GM21447 (cell line): ENCODE results near the gene AKAP13.

Source experiments
- ATAC-seq: cut with Tn5 transposase; IDR thresholded peaks from one replicate; pipeline ENCODE4 v1.9.1; 2021; ENCODE audit not compliant: unreplicated experiment

The AKAP13 gene

DNA sequence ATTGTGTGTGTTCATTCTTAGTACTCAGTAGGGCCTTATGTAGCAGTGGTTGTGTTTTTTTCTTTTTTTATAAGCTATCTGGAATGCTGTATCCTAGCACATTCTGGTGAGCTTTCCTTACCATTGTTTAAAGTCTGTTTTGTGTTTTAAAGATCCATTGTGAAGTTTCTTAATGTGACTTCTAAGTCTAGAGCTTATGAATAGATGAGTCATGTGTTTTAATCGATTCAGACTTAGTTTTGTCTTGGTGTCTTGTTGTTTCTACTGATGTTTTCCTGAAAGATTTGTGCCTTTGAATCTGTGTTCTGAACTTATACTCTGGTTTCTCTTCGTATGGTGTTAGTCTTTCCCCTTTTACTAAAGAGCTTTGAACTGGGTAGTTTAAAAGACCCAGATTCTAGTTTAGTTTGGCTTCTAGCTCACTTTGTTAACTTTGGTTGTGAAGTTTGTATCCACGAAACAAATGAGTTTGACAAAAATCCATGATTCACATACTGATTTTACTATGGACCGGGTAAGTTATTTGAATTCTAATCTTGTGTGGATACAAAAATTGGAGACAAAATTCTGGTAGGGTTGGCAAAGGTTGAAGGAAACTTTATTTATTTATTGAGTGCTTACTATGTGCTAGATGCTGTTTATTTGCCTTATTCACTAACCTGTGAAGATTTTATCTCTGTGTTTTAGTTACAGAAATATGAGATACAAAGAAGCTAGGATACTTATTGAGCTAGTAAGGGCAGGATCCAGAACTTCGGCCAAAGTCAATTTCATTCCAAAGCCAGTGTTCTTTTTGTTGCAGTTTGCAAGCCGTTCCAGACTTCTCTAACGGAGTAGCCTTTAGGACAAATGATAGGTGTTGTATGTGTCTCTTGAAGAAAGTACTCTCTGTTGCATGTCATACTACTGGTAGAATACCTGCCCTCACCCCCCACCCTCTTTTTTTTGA lies 24.8 kb downstream of the AKAP13 start:
- no peak for ATAC-seq

DNA sequence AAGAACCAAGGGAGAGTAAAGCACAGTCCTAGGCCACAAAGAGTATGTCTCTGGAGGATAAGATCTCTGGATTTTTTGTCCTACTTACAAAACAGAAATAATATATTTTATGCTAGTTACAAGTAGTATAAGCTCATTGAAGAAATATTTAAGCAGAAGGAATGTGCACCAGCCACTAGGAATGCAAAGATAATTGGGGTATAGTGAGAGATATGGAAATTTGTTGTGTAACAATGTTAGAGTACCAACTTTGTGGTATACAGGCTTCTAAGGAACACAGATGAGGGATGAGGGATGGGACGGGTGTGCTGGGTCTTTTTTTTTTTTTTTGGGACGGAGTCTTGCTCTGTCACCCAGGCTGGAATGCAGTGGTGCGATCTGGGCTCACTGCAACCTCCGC lies 26.5 kb downstream of the AKAP13 start:
- no peak for ATAC-seq

GRCh38 chr15:85407421-85408269 lies 27.2 kb downstream of the AKAP13 start:
- ATAC-seq = peak; percentile 50

GRCh38 chr15:85408270-85408746 lies 27.9 kb downstream of the AKAP13 start:
- peak; percentile 46 for ATAC-seq

DNA sequence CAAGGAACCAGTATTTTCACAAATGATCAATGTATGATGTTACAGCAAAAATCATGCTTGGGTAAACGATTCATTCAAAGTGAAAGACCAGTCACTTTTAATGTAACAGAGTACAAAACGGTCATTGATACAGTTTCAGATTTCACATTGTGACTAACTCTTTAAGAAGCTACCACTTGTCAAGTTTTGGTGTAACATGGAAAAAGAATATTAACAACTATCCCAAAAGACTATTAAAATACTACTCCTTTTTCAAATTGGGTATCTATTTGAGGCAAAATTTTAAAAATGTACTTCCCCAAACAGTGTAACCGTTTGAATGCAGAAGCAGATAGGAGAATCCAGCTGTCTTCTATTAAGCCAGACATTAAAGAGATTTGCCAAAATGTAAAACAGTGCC lies 31.7 kb downstream of the AKAP13 start:
- ATAC-seq = no peak

- peak; percentile 97 for ATAC-seq
Observed at GRCh38 chr15:85412956-85413854, 32.8 kb downstream of the AKAP13 start.

DNA sequence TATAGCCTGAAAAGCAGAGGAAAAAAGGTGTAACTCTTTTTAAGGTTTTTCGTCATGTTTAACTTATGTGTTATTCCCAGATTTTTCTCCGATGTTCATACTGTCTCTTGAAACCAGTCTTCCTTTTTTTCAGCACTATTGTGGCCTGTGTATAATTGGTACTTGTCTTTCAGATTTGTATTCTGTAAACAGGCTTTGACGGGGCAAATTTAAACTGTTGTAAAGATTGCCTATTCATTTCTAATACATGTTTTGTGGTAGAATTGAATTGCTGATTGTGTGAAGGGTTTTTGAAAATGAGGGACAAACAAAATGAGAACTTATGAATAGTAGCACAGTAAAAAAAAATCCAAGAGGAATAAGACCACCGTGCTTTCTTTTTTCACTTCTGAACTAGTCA lies 33.6 kb downstream of the AKAP13 start:
- ATAC-seq = no peak

DNA sequence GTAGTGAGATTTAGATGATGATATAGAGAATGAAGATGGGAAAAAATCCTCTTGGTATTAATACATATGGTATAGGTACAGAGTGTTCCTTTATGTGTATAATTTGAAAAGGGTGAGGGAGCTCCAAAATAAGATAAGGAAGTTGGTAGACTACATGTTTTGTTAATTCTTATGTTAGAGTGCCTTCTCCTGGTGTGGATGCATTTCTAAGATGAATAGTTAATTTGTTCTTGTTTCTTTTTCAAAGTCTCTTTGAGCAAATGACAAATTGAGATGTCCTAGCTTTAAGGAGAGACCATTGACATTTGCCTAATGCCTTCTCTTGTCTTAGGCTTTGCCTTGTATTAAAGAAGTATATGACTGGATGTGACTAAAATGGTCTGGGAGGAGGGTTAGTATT lies 34.1 kb downstream of the AKAP13 start:
- ATAC-seq = no peak

DNA sequence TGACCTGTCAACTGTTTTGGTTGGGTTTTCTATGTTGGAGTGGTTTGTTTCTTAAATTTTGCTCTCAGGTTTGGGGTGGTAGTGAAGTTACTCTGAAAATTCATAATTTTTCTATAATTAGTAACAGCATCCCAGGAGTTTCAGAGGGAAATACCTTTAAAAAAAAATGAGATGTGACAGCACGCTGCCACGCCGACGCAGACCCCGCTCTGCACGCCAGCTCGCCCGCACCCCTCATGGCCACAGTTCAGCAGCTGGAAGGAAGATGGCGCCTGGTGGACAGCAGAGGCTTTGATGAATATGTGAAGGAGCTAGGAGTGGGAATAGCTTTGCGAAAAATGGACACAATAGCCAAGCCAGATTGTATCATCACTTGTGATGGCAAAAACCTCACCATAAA lies 34.6 kb downstream of the AKAP13 start:
- ATAC-seq = no peak

DNA sequence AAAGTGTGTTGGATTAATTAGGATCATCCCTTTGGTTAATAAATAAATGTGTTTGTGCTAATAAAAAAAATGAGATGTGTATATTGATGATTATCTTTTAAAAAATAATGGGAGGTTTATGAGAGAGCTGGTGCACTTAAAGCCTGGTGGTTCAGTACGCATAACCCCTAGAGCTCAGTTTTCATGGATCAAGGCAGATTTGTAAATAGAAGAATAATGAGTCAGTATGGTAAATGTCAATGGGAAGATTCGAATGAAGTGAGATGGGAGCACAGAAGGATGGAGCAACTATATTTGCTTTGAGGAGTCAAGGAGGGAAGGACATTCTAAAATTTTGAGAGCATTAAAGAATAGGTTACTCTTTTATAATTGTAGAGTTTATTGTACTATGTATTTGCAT lies 35.4 kb downstream of the AKAP13 start:
- no peak for ATAC-seq

DNA sequence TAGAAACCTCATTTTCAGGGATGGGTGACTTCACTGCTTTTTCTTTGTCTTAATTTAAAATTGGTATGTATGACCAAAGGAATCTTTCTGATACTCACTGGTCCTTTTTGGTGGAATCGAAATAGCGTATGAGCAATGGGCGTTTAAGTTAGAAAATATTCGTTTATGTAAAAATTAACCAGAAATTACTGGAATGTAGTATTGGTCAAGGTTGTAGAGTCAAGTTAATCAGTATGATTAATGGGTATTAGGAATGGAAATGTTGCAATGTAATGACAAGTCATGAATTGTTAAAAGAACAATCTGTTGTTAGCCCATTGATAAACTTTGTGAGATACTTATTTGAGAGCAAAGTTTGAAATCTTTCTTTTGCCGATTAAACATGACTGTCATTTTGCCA lies 36.9 kb downstream of the AKAP13 start:
- ATAC-seq = no peak

- ATAC-seq = no peak
Observed at GRCh38 chr15:85419161-85419560, 38.8 kb downstream of the AKAP13 start.

DNA sequence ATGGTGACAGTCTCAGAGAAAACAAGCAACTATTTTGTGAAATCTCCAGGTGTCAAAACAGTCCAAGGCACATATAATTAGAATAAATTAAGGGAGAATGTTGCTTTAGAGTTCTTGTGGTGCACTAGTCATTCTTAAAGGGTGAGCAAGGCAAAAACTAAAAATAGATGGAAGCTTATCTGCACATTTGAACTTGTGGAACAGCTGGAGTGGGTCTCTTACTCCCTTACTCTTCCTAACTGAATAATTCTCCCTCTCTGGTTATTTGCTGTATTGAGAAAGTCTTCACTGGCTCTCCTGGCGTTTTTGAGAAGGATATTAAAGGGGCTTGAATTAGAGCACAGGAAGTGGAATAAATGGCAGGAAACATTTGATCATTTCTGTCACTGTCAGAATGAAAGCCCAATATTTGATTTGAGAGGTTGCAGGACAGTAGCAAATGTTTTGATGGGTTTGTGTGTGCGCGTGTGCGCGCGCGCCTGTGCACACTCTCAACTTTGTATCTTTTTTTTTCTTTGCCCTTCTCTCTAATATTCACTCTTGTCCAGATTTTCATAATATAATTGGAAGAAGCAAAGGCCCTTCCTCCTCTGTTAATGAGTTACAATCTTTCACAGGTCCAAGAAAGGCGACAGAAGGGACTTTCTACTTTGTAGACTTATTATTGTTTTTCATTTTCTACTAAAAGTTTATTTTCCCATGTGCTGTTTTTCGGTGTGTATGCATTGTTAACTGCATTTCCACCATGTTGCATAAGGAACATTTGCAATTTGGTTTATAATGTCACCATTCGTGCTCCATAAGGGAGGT lies 40.9 kb downstream of the AKAP13 start:
- no peak for ATAC-seq

DNA sequence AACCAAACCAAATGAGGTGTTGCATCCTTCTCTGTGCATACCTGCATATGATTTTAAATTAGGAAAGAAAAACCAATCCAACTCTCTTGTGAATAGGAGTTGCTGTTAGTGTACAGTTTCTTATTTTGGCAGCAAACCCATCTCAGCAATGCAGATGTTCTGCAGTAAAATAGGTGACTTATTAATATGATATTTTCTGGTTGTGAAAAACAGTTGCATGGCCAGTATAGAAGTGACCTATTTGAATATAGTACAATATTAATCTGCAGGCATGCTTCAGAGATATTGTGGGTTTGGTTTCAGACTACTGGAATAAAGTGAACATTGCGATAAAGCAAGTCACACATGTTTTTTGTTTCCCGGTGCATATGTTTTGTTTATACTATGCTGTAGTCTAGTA lies 42.2 kb downstream of the AKAP13 start:
- peak; percentile 59 for ATAC-seq

DNA sequence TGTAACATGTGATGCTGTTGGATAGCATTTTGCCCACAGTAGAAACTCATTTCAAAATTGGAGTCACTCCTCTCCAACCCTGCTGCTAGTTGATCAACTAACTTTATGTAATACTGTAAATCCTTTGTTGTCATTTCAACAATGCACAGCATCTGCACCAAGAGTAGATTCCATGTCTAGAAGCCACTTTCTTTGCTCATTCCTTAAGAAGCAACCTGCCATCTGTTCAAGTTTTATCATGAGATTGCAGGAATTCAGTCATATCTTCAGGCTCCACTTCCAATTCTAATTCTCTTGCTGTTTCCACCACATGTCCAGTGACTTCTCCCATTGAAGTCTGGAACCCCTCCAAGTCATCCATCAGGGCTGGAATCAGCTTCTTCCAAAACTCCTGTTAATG lies 42.9 kb downstream of the AKAP13 start:
- no peak for ATAC-seq

DNA sequence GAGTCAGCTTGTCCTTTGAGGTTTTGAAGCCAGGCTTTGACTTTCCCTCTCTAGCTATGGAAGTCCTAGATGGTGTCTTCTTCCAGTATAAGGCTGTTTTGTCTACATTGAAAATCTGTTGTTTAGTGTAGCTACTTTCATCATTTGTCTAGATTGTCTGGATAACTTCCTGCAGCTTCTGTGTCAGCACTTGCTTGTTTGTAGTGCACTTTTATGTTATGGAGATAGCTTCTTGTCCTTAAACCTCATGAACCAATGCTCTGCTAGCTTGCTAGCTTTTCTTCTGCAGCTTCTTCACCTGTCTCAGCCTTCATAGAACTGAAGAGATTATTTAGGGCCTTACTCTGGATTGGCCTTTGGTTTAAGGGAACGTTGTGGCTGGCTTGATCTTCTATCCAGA lies 43.8 kb downstream of the AKAP13 start:
- no peak for ATAC-seq

DNA sequence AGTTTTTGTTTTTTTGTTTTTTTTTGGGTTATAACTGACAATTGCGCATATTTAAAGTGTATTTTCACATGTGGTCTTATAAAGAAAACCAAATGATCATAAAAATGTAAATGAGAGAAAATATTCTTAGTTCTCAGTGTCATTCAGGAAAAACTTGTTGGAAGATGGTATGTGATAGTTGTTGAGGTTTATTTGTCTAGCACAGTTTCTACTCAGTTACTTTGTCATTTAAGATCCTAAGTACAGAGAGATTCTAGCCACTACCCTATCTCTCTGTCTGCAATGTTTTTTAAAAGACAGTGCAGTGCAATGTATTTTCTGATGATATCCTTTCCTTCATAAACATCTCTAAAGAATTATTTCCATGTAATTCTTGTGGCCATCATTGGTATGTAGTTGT lies 46.1 kb downstream of the AKAP13 start:
- ATAC-seq = no peak

DNA sequence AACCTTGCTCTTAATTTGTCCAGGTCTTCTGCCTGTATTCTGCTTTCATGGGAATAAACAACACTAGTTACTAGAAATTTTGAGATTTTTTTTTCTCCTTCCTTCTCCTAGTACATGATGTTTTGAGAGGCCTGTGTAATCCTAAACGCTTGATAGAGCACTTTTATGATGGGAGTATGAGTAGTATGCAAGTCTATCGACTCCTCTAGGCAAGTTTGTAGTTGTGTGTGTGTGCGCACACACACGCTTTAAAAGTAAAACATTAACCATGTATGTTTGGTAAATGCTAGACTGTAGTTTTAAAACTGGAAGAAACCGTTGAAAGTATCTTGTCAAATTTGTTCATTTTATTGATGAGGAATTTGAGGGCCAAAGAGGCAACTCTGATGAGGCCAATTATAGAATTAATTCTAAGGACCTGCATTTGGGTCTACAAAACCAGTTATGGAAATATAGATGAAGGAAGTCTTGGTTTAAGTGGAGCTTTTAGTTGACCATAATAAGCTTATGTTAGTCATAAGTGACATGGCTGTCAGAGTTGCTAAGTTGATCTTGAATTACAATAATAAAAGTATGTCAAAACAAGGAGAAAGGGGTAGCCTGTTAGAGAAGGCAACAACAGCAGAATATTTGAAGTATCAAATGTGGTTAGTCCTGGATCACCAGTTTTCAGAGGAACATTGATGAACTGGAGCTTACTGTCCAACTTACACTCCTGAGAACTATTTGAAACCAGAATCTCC lies 47.1 kb downstream of the AKAP13 start:
- no peak for ATAC-seq

- no peak for ATAC-seq
Observed at GRCh38 chr15:85429522-85429921, 49.1 kb downstream of the AKAP13 start.
